GM20431 (cell line): ENCODE results near the gene PPM1H.
"Not testable (repeated sequence)": the region's sequence is repeated elsewhere in the genome, so short reads cannot be mapped to it uniquely, and the experiment has no call there.

ENCODE experiments used
- in situ Hi-C: fragments of 300-500 bp; cut with MseI, MboI; formaldehyde crosslinking; loops from one replicate; pipeline ENCODE4 v1.15.0; 2020; ENCODE audit warnings: low sequenced_read_pairs; ENCODE audit not compliant: unreplicated experiment

PPM1H gene

GRCh38 chr12:62879691-62880090, 55.3 kb downstream of the PPM1H start:
- in situ Hi-C loops, result no loop called here

DNA sequence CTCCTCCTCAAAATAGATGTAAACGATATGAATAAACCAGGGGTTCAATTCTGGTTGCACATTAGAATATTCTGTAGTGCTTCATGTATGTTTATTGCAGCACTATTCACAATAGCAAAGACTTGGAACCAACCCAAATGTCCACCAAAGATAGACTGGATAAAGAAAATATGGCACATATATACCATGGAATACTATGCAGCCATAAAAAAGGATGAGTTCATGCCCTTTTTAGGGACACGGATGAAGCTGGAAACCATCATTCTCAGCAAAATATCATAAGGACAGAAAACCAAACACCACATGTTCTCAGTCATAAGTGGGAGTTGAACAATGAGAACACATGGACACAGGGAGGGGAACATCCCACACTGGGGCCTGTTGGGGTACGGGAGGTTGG, 55.7 kb downstream of the PPM1H start:
- in situ Hi-C loops, result not testable (repeated sequence)

DNA sequence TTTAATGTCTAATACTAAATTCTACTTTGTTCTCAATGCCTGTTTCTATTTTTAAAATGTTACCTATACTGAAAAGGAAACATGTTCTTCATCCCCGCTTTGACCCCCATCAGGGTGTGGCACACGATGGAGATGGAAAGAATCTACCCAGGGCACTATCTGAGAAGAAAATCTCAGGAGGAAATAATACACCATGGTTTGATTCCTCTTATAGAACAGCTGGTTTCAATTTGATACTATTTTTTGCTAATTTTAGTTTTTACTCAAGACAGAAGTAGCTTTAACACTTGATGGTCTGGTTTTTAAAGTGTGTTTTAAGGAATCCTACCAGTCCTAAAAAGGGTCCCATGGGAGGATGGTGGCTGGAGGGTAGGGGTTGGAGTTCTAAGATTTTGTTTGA, 56.7 kb downstream of the PPM1H start:
- in situ Hi-C loops, result no loop called here

GRCh38 chr12:62876938-62877548, 57.9 kb downstream of the PPM1H start:
- in situ Hi-C loops, result no loop called here

- in situ Hi-C loops, result no loop called here
These were observed 61.0 kb downstream of the PPM1H start for GRCh38 chr12:62873826-62874448.

- in situ Hi-C loops, result no loop called here
These were observed 61.7 kb downstream of the PPM1H start for GRCh38 chr12:62873116-62873825.

DNA sequence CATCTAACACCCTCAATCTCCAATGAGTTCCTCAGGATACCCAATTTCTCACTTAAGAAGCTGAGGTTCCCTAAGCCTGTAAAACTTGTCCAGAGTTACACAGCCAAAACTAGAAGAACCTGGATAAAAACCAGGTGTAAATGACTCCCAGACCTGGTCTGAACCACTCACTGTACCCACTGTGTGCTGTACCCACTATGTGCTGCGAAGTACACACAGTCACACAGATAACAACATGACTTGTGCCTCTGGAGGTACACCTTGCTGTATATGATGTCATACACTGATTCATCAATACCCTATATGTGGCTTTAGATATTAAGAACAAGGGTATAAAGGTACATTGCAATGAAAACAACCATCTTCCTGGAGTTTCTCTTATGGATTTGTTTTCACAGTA, 66.1 kb downstream of the PPM1H start:
- in situ Hi-C loops, result no loop called here

- in situ Hi-C loops, result no loop called here
These were observed 68.4 kb downstream of the PPM1H start for GRCh38 chr12:62866451-62867082.

GRCh38 chr12:62865937-62866336, 69.0 kb downstream of the PPM1H start:
- in situ Hi-C loops, result no loop called here

DNA sequence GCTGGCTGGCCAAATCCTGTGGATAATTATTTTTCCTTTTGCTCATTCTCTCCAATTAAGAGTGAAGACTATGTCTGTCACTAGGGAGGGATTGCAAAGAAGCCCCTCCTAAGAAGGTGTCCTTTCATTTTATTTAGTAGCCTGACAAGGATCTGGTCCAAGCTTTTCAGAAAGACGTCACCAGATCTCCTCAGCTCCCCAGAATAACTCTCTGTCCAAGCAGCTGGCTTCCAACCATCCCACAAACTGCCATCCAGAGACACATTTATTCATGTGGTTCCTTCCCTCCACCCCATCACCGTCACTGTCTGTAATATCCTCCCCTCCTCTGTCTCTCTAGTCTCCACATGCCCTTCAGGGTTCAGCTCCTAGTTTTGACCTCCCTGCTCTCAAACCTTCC, 69.9 kb downstream of the PPM1H start:
- in situ Hi-C loops, result no loop called here

- in situ Hi-C loops, result no loop called here
These were observed 72.6 kb downstream of the PPM1H start for GRCh38 chr12:62862259-62862881.

GRCh38 chr12:62861586-62861985, 73.4 kb downstream of the PPM1H start:
- in situ Hi-C loops, result no loop called here

DNA sequence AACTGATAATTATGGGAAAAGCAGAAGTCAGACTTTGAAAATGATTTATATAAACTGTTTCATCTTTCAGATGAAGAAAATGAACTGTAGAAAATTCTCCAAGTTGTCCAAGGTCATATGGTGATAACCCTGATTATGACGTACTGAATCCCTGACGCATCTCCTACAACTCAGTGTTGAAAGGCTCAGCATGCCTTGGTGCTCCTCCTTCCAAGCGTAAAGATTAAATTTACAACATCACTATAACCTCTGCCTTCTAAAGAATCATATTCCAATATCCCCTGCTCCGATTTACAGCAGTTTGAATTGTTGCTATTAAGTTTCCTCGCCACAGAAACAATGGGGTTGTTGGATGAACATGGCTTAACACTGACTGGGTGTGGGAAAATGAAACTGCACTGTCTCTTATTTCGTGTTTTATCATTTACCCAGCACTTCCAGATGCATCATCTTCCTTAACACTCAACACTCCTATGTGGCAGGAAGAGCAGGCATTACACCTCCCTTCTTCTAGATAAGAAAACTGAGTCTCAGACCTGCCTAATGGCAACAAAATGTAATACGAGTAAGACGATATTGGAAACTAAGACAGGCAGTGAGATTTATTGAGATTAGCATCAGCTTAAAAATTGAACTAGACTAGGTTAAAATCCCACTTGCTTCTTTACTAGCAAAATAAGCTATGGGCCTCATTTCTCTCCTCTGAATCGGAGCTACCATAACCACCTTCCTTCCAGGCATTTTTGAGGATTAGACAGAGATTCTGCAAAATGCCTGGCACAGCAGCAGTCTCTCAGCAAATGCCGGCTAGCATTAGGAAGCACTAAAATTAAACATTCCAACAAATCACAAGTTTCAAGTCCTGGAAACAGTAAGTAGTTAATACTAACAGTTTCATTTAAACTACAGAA, 74.2 kb downstream of the PPM1H start:
- in situ Hi-C loops, result no loop called here

DNA sequence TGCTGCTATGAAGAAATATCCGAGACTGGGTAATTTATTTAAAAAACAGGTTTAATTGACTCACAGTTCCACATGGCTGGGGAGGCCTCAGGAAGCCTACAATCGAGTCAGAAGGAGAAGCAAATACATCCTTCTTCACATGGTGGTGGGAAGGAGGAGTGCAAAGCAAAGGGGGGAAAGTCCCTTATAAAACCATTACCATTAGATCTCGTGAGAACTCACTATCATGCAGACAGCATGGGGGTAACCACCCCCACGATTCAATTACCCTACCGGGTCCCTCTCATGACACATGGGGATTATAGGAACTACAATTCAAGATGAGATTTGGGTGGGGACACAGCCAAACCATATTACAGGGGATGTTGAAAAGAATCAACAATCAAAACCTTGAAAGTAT, 74.9 kb downstream of the PPM1H start:
- in situ Hi-C loops, result no loop called here

DNA sequence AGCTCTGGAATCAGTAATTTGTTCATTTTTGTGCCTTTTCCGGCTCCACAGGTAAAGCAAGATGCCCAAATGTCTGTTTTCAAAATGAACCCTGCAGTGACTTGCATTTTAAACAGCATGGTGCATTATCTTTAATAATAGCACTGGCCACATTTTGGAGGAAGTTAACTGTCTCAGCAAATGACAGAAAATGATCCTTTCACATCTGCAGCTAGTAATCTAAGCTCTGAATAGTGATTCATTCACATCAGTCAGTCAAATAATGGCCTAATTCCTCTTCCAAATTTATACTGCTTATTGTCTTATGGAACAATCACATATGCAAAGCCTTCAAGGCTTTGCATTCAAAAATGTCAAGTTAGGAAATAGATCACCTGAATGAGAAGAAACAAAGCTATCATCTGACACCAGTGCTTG, 75.6 kb downstream of the PPM1H start:
- in situ Hi-C loops, result no loop called here

DNA sequence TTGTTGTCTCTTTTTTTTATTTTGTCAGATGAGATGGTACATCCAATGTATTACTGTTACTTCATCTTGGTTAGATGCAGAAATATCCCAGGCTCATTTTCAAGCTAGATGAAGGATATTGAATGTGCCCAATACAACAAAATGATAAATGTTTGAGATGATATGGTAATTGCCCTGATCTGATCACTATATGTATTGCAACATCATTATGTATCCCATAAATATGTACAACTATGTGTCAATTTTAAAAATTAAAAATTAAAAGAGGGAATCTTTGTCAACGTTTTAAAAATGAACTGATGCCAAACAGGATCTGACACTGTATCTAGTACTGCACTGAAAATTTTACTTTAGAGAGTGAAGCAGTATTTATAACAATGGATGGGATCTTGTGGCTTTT, 78.5 kb downstream of the PPM1H start:
- in situ Hi-C loops, result no loop called here

- in situ Hi-C loops, result no loop called here
These were observed 80.9 kb downstream of the PPM1H start for GRCh38 chr12:62854024-62854423.

DNA sequence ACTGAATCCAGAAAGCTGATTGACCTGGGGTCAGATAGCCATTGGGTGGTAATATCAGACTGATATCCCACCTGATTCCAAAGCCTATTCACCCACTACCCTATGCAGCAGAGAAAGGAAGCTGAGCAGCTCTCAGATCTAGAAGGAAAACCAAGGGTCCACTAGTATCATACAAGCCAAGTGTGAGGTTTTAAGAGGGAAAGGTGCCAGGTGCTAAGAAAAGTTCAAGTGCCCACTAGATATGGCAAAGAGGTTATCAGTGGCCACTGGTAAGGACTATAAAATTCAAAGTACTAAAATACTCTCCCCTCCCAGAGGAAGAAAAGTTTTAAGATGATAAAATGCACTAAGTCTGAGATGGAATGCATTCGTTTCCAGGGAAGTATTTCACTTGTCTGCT, 85.6 kb downstream of the PPM1H start:
- in situ Hi-C loops, result no loop called here

GRCh38 chr12:62848418-62848817, 86.5 kb downstream of the PPM1H start:
- in situ Hi-C loops, result no loop called here

- in situ Hi-C loops, result no loop called here
These were observed 87.2 kb downstream of the PPM1H start for GRCh38 chr12:62847709-62848108.
